Ascending aorta (tissue), 2 donors: Measurements from ENCODE around the gene C4orf36. TPM values are rescaled to one million over a fixed set of nuclear protein-coding genes. Genes with fewer than 3 reads are reported as not detected.
A peak's percentile ranks its signal among the peaks of the same experiment; 100 is the strongest.

ENCODE experiments used
- DNase-seq, 2 donors: peaks; one replicate each; pipeline ENCODE4 v3.0.0-alpha.2; 2019; ENCODE audit warnings: low spot score in 2 of 2
- H3K27ac ChIP-seq, 2 donors: fragments of 200-600 bp; sonication (generic); one replicate each; pipeline ENCODE4 v1.5.1; 2016 to 2017; ENCODE audit warnings: mild to moderate bottlenecking in 1 of 2
- H3K27me3 ChIP-seq: fragments of 200-600 bp; sonication (generic); one replicate; pipeline ENCODE4 v1.5.1; 2017
- H3K36me3 ChIP-seq, 2 donors: fragments of 200-600 bp; sonication (generic); one replicate each; pipeline ENCODE4 v1.5.1; 2016
- H3K4me1 ChIP-seq, 2 donors: fragments of 200-600 bp; sonication (generic); one replicate each; pipeline ENCODE4 v1.5.1; 2016 to 2017; ENCODE audit warnings: mild to moderate bottlenecking in 1 of 2
- H3K4me3 ChIP-seq, 2 donors: fragments of 200-600 bp; sonication (generic); one replicate each; pipeline ENCODE4 v1.5.1; 2016 to 2017; ENCODE audit warnings: mild to moderate bottlenecking in 1 of 2
- H3K9me3 ChIP-seq, 2 donors: fragments of 200-600 bp; sonication (generic); one replicate each; pipeline ENCODE4 v1.5.1; 2016
- CTCF ChIP-seq, 3 experiments: fragments of 200-600 bp in 2 of 3; fragments of 450-650 bp in 1 of 3; sonication (generic) in 2 of 3; IDR thresholded peaks; one replicate each; pipeline ENCODE4 v1.5.1; 2016 to 2019; ENCODE audit warnings: antibody characterized with exemption in 3 of 3, mild to moderate bottlenecking in 1 of 3, moderate library complexity in 1 of 3
- intact Hi-C: fragments of 100-400 bp; cut with DNase I; formaldehyde crosslinking; loops from one replicate; pipeline ENCODE4 v1.15.1; 2023
- total RNA-seq: library from RNA; depleted of rRNA; stranded (reverse); fragments of >200 nt; gene quantifications from one replicate; pipeline ENCODE4 v1.1.0, GENCODE V29; 2016

Gene C4orf36, protein sequence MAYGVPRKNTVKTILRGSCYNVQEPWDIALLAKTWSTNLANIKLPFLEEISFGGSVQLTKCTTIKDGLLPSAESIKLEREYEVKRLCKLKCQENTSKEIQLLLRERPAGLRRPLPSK
- total RNA-seq: not detected

DNA sequence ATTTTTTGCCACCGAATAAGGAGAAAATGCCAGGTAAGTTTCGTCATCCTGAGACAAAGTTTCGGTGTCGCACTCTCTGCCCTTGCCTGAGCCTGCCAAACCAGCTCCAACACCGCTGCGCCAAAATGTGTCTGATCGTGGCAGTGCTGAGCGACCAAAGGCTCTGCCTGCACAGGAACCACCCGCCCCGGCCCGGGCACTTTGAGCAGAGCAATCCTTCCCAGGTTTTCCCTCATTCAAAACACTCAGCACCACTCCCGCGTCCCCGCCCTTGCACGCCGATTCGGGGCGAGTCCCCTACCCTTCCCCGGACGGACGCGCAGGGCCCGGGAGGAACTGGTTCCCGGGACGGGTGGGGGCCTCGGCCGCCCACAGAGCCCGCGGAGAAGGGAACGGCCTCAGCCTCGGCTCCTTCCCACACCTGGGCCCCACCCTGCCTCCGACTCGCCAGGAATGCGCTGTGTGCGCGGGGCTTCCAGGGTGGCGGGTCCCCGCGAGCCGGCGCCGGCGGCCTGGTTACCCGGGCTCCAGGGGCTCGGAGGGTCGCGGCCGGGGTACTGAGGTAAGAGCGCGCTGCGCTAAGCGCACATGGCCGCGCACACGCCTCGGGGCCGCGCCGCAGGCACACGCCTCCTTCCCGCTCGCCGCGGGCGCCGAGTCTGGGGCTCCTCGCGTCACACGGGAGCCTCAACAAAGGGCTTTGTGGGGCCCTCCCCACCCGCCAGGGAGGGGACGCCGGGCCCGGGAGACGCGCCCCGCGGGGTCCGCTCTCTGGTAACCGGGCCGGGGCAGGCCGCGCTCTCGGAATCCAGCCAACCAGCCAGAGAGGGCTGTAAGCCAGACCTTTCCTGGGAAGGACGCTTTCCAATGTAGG lies at the start of gene C4orf36:
C4orf36 (minus strand) TSS at position 661 of the 874 bp plus-strand sequence. CDS start 902 bp downstream, outside the sequence.
- peak in 1 of 2 donors; percentile 73 for DNase-seq
- Histone ChIP-seq H3K4me3 (peak within 1 kb of the TSS; percentile 83 to 84), H3K4me1 (peaks cover 0 to 6% of the 10 kb centered on the region in 2 donors), H3K27ac (peak within 1 kb of the TSS; percentile 50 to 68), H3K27me3 (no peaks in the 10 kb centered on the region), H3K36me3 (no peaks in the 10 kb centered on the region), H3K9me3 (no peaks in the 10 kb centered on the region)
- TF ChIP-seq CTCF (IDR thresholded peaks at IDR 0.05): no peak
- intact Hi-C loops: loop anchor here (5.0 kb wide), 1 partner anchor 300 kb away; the partner anchor contains the start of gene PTPN13

DNA sequence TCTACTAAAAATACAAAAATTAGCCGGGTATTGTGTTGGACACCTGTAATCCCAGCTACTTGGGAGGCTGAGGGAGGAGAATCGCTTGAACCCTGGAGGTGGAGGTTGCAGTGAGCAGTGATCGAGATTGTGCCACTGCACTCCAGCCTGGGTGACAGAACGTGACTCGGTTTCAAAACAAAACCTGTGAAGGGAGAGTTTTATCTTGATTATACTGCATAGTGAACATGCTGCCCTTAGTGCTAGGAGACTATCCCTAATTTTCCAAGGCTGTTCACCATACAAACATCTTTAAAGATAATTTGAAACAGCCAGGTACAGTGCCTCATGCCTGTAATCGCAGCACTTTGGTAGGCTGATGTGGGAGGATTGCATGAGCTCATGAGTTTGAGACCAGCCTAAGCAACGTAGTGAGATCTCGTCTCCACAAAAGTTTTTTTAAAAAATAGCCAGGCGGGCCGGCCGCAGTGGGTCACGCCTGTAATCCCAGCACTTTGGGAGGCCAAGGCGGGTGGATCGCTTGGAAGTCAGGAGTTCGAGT lies 48.8 kb upstream of the C4orf36 start:
- no peaks in the 10 kb centered on the region for H3K9me3 ChIP-seq
- H3K27ac ChIP-seq: no peak overlapping the region
- H3K4me3 ChIP-seq: no peak overlapping the region
- no peaks in the 10 kb centered on the region for H3K27me3 ChIP-seq
- H3K36me3 ChIP-seq: no peaks in the 10 kb centered on the region
- H3K4me1 ChIP-seq: peaks cover 5 to 27% of the 10 kb centered on the region in 2 donors
- DNase-seq: no peak
- TF ChIP-seq CTCF (IDR thresholded peaks at IDR 0.05): no peak
- intact Hi-C loops: no loop called here

DNA sequence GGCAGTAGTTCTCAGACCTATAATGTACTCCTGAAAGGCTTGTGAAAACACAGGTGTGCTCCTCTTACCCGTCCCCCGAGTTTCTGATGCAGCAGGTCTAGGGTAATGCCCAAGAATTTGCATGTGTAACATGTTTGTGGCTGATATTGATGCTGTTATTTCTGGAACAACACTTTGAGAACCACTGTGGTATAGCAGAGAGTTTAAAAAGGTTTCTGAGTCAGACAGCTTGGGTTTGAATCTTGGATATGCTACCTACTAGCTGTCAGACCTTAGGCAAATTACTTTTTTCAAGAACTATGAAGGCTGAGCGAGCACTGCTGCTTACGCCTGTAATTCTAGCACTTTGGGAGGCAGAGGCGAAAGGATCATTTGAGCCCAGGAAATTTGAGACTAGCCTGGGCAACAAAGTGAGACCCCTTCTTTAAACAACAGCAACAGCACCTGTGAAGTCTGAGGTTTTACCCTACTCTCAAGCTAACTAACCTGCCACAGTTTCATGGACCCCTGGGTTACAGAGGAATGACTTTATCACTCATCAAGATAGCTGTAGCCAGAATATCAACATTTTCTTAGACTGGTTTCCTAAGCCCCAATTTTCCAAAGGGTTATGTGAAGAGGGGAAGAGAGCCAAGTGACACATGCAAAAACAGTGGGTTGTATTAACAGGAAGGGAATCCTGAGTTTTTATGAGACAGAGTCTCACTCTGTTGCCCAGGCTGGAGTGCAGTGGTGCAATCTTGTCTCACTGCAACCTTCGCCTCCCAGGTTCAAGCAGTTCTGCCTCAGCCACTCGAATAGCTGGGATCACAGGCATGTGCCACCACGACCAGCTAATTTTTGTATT lies 47.7 kb upstream of the C4orf36 start:
- H3K27me3 ChIP-seq: no peaks in the 10 kb centered on the region
- DNase-seq: no peak
- TF ChIP-seq CTCF (IDR thresholded peaks at IDR 0.05): no peak
- H3K9me3 ChIP-seq: no peaks in the 10 kb centered on the region
- no peaks in the 10 kb centered on the region for H3K36me3 ChIP-seq
- intact Hi-C loops: loop anchor here (5.0 to 10.0 kb wide), 6 partner anchors 182 to 1585 kb away; partner anchors contain the start of genes HERC5, PPM1K and PYURF
- H3K4me1 ChIP-seq: peaks cover 5 to 27% of the 10 kb centered on the region in 2 donors
- H3K27ac ChIP-seq: peak overlapping the region; percentile 51 to 73
- H3K4me3 ChIP-seq: no peak overlapping the region

DNA sequence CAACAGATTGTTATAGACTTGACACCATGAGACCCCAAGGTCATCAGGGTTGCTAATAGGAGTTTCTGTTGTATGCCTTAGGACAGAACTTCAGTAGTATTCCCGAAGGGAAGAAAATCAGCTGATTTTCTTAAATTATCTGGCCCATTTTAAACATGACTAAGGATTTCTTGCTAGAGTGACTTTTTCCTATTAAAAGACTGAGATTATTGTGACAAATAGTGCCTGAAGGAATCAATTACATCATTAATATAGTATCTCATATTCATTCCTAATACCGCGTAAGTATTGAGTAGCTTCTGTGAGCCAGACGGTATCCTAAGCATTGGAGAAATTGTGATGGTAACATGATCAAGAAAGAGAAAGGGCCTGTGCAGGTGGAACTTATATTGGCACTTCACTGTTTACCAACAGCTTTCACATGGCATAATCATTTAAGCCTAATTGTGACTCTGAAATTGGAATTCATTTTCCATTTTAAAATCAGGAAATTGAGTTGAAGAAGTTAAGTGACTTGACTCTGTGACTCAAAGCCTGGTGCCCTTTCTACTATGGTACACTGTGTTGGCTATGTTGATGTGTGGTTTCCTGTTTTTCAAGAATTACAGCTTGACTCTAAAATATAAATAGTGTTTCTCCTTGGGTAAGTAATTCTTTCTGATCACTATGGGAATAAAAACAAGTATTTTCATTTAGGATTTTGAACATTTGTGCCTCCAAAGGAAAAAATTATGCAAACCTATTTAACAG lies 46.7 kb upstream of the C4orf36 start:
- H3K36me3 ChIP-seq: no peaks in the 10 kb centered on the region
- intact Hi-C loops: loop anchor here (5.0 to 10.0 kb wide), 6 partner anchors 183 to 1586 kb away; partner anchors contain the start of genes HERC5, PPM1K and PYURF
- peak overlapping the region in 1 of 2 donors; percentile 13 for H3K4me3 ChIP-seq
- no peaks in the 10 kb centered on the region for H3K9me3 ChIP-seq
- peak overlapping the region; percentile 67 to 73 for H3K27ac ChIP-seq
- H3K27me3 ChIP-seq: no peaks in the 10 kb centered on the region
- TF ChIP-seq CTCF (IDR thresholded peaks at IDR 0.05): no peak
- H3K4me1 ChIP-seq: peaks cover 5 to 27% of the 10 kb centered on the region in 2 donors
- DNase-seq: no peak
